ENCODE results near the gene ELK3. TPM values are rescaled to one million over a fixed set of nuclear protein-coding genes. Genes with fewer than 3 reads are reported as not detected.

ELK3 gene
- total and polyA plus RNA-seq, 2 experiments from 2014 or later = 5.5 to 8.3 TPM

GRCh38 chr12:96212456-96213375 lies 18.5 kb downstream of the ELK3 start:
- H3K79me2 ChIP-seq (replicated peaks; ENCODE audit: insufficient read depth) = no peaks in the 10 kb centered on the region
- Mint-ChIP-seq H3K27ac (no peak overlapping the region), H3K27me3 (ENCODE audit: insufficient read depth, low read depth, poor library complexity) (peaks cover 8% of the 10 kb centered on the region), H3K4me1 (peaks cover 39% of the 10 kb centered on the region), H3K4me3 (no peak overlapping the region), H3K9me3 (no peaks in the 10 kb centered on the region), H3K36me3 (ENCODE audit: low read depth) (no peaks in the 10 kb centered on the region)
- H3K27ac ChIP-seq (ENCODE audit: low read depth) = no peak overlapping the region
- TF ChIP-seq JUNB (IDR thresholded peaks at IDR 0.05; ENCODE audit: unreplicated experiment) = no peak
- no peak for TF ChIP-seq EZH2phosphoT487 (IDR thresholded peaks at IDR 0.05; ENCODE audit: unreplicated experiment)
- no peak for TF ChIP-seq ZNF462 (CRISPR knock-in tag; IDR thresholded peaks at IDR 0.05)
- no peak for TF ChIP-seq ETS1 (IDR thresholded peaks at IDR 0.05)
- TF ChIP-seq CTCF (conservative IDR thresholded peaks at IDR 0.05; ENCODE audit: low read depth in 2 of 2) = no peak
- no peak for TF ChIP-seq STAT1 (IDR thresholded peaks at IDR 0.05; ENCODE audit: unreplicated experiment)
- TF ChIP-seq REST (IDR thresholded peaks at IDR 0.05; ENCODE audit: unreplicated experiment) = no peak
- no peak for TF ChIP-seq CREB1 (CRISPR knock-in tag; IDR thresholded peaks at IDR 0.05; ENCODE audit: low read depth)
- no peak overlapping the region for H3K4me2 ChIP-seq
- ATAC-seq (no peak), DNase-seq (ENCODE audit: low spot score) (no peak)
- H3F3A ChIP-seq (replicated peaks; ENCODE audit: low read depth) = no peaks in the 10 kb centered on the region
- no peak overlapping the region for H3K4me3 ChIP-seq
- no peaks in the 10 kb centered on the region for H3K9me2 ChIP-seq (ENCODE audit: insufficient read depth)
- H4K20me1 ChIP-seq (replicated peaks; ENCODE audit: insufficient read depth) = no peaks in the 10 kb centered on the region
- H3K36me3 ChIP-seq (ENCODE audit: insufficient read depth) = no peaks in the 10 kb centered on the region
- no peaks in the 10 kb centered on the region for H3K27me3 ChIP-seq (ENCODE audit: insufficient read depth)
- H2AFZ ChIP-seq = no peak overlapping the region
- H3K4me1 ChIP-seq (ENCODE audit: insufficient read depth) = peaks cover 16% of the 10 kb centered on the region

Data from GM23338 (cell line).